Mesendoderm (in vitro differentiated cells): Measurements from ENCODE around the gene SLC35F3.
A peak's percentile ranks its signal among the peaks of the same experiment; 100 is the strongest.

ENCODE experiments used
- DNase-seq: peaks from one replicate; pipeline ENCODE4 v3.0.0; 2013
- H2AK5ac ChIP-seq: 2 replicates; pipeline ENCODE4 v1.6.1; 2013; ENCODE audit warnings: low read length, inconsistent platforms
- H2BK120ac ChIP-seq: 2 replicates; pipeline ENCODE4 v1.6.1; 2013; ENCODE audit warnings: low read depth, mild to moderate bottlenecking, low read length, moderate library complexity, mixed read lengths
- H2BK15ac ChIP-seq: replicated peaks from 2 replicates; pipeline ENCODE4 v1.6.1; 2013; ENCODE audit warnings: low read depth, mild to moderate bottlenecking, moderate library complexity
- H2BK5ac ChIP-seq: 2 replicates; pipeline ENCODE4 v1.6.1; 2013; ENCODE audit warnings: low read length, inconsistent platforms
- H3K18ac ChIP-seq: 2 replicates; pipeline ENCODE4 v1.6.1; 2013; ENCODE audit warnings: mild to moderate bottlenecking, low read length, mixed read lengths
- H3K23ac ChIP-seq: one replicate; pipeline ENCODE4 v1.6.1; 2013; ENCODE audit warnings: low read length
- H3K27ac ChIP-seq: 2 replicates; pipeline ENCODE4 v1.5.1; 2013; ENCODE audit warnings: low read depth, mild to moderate bottlenecking, inconsistent platforms, low read length, moderate library complexity
- H3K27me3 ChIP-seq: 2 replicates; pipeline ENCODE4 v1.6.1; 2013; ENCODE audit warnings: low read length, control low read depth, mild to moderate bottlenecking, inconsistent platforms; ENCODE audit not compliant: insufficient read depth, poor library complexity
- H3K36me3 ChIP-seq: 2 replicates; pipeline ENCODE4 v1.6.1; 2013; ENCODE audit warnings: low read length, inconsistent platforms; ENCODE audit not compliant: control insufficient read depth, insufficient read depth
- H3K4ac ChIP-seq: one replicate; pipeline ENCODE4 v1.6.1; 2013; ENCODE audit warnings: low read depth, mild to moderate bottlenecking, low read length, moderate library complexity
- H3K4me1 ChIP-seq: 2 replicates; pipeline ENCODE4 v1.6.1; 2013; ENCODE audit warnings: low read depth, low read length, inconsistent platforms; ENCODE audit not compliant: control insufficient read depth
- H3K4me2 ChIP-seq: 2 replicates; pipeline ENCODE4 v1.6.1; 2013; ENCODE audit warnings: low read length
- H3K4me3 ChIP-seq: 2 replicates; pipeline ENCODE4 v1.5.1; 2013; ENCODE audit warnings: mild to moderate bottlenecking, low read length
- H3K56ac ChIP-seq: one replicate; pipeline ENCODE4 v1.6.1; 2013; ENCODE audit warnings: low read length
- H3K79me1 ChIP-seq: 2 replicates; pipeline ENCODE4 v1.6.1; 2013; ENCODE audit warnings: low read length, inconsistent platforms
- H3K79me2 ChIP-seq: 2 replicates; pipeline ENCODE4 v1.6.1; 2013; ENCODE audit warnings: mild to moderate bottlenecking, low read length; ENCODE audit not compliant: control insufficient read depth, insufficient read depth
- H3K9ac ChIP-seq: 2 replicates; pipeline ENCODE4 v1.6.1; 2013; ENCODE audit warnings: low read length, inconsistent platforms
- H4K5ac ChIP-seq: one replicate; pipeline ENCODE4 v1.6.1; 2013; ENCODE audit warnings: low read length
- H4K8ac ChIP-seq: one replicate; pipeline ENCODE4 v1.6.1; 2013; ENCODE audit warnings: low read depth, mild to moderate bottlenecking, control low read depth, low read length, moderate library complexity
- WGBS: extraction: QIAGEN DNeasy Blood & Tissue Kit; methylation state at CpG from one replicate; pipeline ENCODE4 v1.1.7; 2013; ENCODE audit warnings: low lambda C conversion rate, missing lambda C conversion rate; ENCODE audit not compliant: insufficient coverage; ENCODE audit errors: extremely low coverage; 5-methylcytosine and 5-hydroxymethylcytosine counted together

Gene SLC35F3

GRCh38 chr1:234069760-234070159 is 165.3 kb downstream of the SLC35F3 start:
- Histone ChIP-seq H3K4me3 (no peak overlapping the region), H2BK5ac (no peak overlapping the region), H2BK15ac (no peak overlapping the region), H3K79me2 (no peaks in the 10 kb centered on the region), H2AK5ac (no peak overlapping the region), H3K36me3 (no peaks in the 10 kb centered on the region), H3K79me1 (no peaks in the 10 kb centered on the region), H3K27ac (no peak overlapping the region), H3K4me2 (no peak overlapping the region), H2BK120ac (no peak overlapping the region), H3K56ac (no peak overlapping the region), H3K27me3 (no peaks in the 10 kb centered on the region), H3K9ac (no peak overlapping the region), H3K18ac (no peak overlapping the region), H4K5ac (no peak overlapping the region), H3K23ac (no peak overlapping the region), H3K4me1 (peaks cover 7% of the 10 kb centered on the region), H3K4ac (no peak overlapping the region), H4K8ac (no peak overlapping the region)
- WGBS: no CpG with 5 or more reads among the region's 3 CpGs
- DNase-seq: peak; percentile 54

- H3K79me2 ChIP-seq: no peaks in the 10 kb centered on the region
- H3K36me3 ChIP-seq: no peaks in the 10 kb centered on the region
- WGBS: no CpG with 5 or more reads among the region's 3 CpGs
These were observed 168.3 kb downstream of the SLC35F3 start for GRCh38 chr1:234072793-234073192.

GRCh38 chr1:234078143-234078542 is 173.7 kb downstream of the SLC35F3 start:
- no peak overlapping the region for H2BK120ac ChIP-seq
- H3K4me2 ChIP-seq: no peak overlapping the region
- no peak overlapping the region for H2AK5ac ChIP-seq
- no peak overlapping the region for H3K9ac ChIP-seq
- H4K5ac ChIP-seq: no peak overlapping the region
- H2BK5ac ChIP-seq: no peak overlapping the region
- H3K23ac ChIP-seq: no peak overlapping the region
- H3K36me3 ChIP-seq: no peaks in the 10 kb centered on the region
- no peaks in the 10 kb centered on the region for H3K27me3 ChIP-seq
- no peaks in the 10 kb centered on the region for H3K79me2 ChIP-seq
- no peaks in the 10 kb centered on the region for H3K79me1 ChIP-seq
- DNase-seq: no peak
- no peak overlapping the region for H2BK15ac ChIP-seq
- peaks cover 7% of the 10 kb centered on the region for H3K4me1 ChIP-seq
- H4K8ac ChIP-seq: no peak overlapping the region
- WGBS: no CpG with 5 or more reads among the region's 1 CpG
- H3K4ac ChIP-seq: no peak overlapping the region
- H3K4me3 ChIP-seq: no peak overlapping the region
- no peak overlapping the region for H3K56ac ChIP-seq
- H3K27ac ChIP-seq: no peak overlapping the region
- peak overlapping the region; percentile 39 for H3K18ac ChIP-seq

More at GRCh38 chr1:234072793-234073192, 168.3 kb downstream of the SLC35F3 start:
- DNase-seq: no peak
- no peaks in the 10 kb centered on the region for H3K27me3 ChIP-seq
- H2BK15ac ChIP-seq: no peak overlapping the region
- H3K23ac ChIP-seq: no peak overlapping the region
- H2BK5ac ChIP-seq: no peak overlapping the region
- no peak overlapping the region for H2AK5ac ChIP-seq
- H4K8ac ChIP-seq: no peak overlapping the region
- H3K4me2 ChIP-seq: no peak overlapping the region
- peaks cover 7% of the 10 kb centered on the region for H3K4me1 ChIP-seq
- H2BK120ac ChIP-seq: no peak overlapping the region
- H3K27ac ChIP-seq: no peak overlapping the region
- no peak overlapping the region for H3K56ac ChIP-seq
- no peak overlapping the region for H3K18ac ChIP-seq
- no peak overlapping the region for H4K5ac ChIP-seq
- H3K4me3 ChIP-seq: no peak overlapping the region
- no peaks in the 10 kb centered on the region for H3K79me1 ChIP-seq
- H3K9ac ChIP-seq: no peak overlapping the region
- H3K4ac ChIP-seq: no peak overlapping the region

- no CpG with 5 or more reads among the region's 3 CpGs for WGBS
- peak; percentile 16 for DNase-seq
These were observed 175.4 kb downstream of the SLC35F3 start for GRCh38 chr1:234079896-234080295.

GRCh38 chr1:234083460-234083859 is 179.0 kb downstream of the SLC35F3 start:
- Histone ChIP-seq H4K8ac (no peak overlapping the region), H3K27me3 (no peaks in the 10 kb centered on the region), H3K4ac (no peak overlapping the region), H3K4me1 (no peaks in the 10 kb centered on the region), H3K4me3 (no peak overlapping the region), H3K23ac (no peak overlapping the region), H2BK5ac (no peak overlapping the region), H3K27ac (no peak overlapping the region), H3K18ac (no peak overlapping the region), H3K4me2 (no peak overlapping the region), H3K79me1 (no peaks in the 10 kb centered on the region), H2AK5ac (no peak overlapping the region), H2BK120ac (no peak overlapping the region), H3K9ac (no peak overlapping the region), H4K5ac (no peak overlapping the region), H2BK15ac (no peak overlapping the region), H3K36me3 (no peaks in the 10 kb centered on the region), H3K56ac (no peak overlapping the region), H3K79me2 (no peaks in the 10 kb centered on the region)
- no peak for DNase-seq
- no CpG with 5 or more reads among the region's 2 CpGs for WGBS

More at GRCh38 chr1:234079896-234080295, 175.4 kb downstream of the SLC35F3 start:
- Histone ChIP-seq H3K18ac (no peak overlapping the region), H3K4me1 (no peaks in the 10 kb centered on the region), H3K27ac (no peak overlapping the region), H3K79me1 (no peaks in the 10 kb centered on the region), H2BK5ac (no peak overlapping the region), H4K8ac (no peak overlapping the region), H3K27me3 (no peaks in the 10 kb centered on the region), H3K4ac (no peak overlapping the region), H2BK120ac (no peak overlapping the region), H3K9ac (no peak overlapping the region), H2AK5ac (no peak overlapping the region), H3K56ac (no peak overlapping the region), H3K36me3 (no peaks in the 10 kb centered on the region), H3K4me3 (no peak overlapping the region), H3K23ac (no peak overlapping the region), H3K4me2 (no peak overlapping the region), H3K79me2 (no peaks in the 10 kb centered on the region), H2BK15ac (no peak overlapping the region), H4K5ac (no peak overlapping the region)

- peak; percentile 54 for DNase-seq
- H3K18ac ChIP-seq: no peak overlapping the region
- no CpG with 5 or more reads among the region's 3 CpGs for WGBS
- no peak overlapping the region for H3K4me2 ChIP-seq
- no peak overlapping the region for H3K4me3 ChIP-seq
- no peak overlapping the region for H3K56ac ChIP-seq
- H3K79me1 ChIP-seq: no peaks in the 10 kb centered on the region
- peaks cover 6% of the 10 kb centered on the region for H3K4me1 ChIP-seq
- no peaks in the 10 kb centered on the region for H3K27me3 ChIP-seq
- no peak overlapping the region for H4K8ac ChIP-seq
- no peak overlapping the region for H3K27ac ChIP-seq
- no peaks in the 10 kb centered on the region for H3K36me3 ChIP-seq
- H2BK120ac ChIP-seq: no peak overlapping the region
- no peak overlapping the region for H3K4ac ChIP-seq
- H3K23ac ChIP-seq: no peak overlapping the region
- no peak overlapping the region for H2AK5ac ChIP-seq
- no peaks in the 10 kb centered on the region for H3K79me2 ChIP-seq
- no peak overlapping the region for H3K9ac ChIP-seq
- H2BK5ac ChIP-seq: no peak overlapping the region
- H4K5ac ChIP-seq: no peak overlapping the region
- no peak overlapping the region for H2BK15ac ChIP-seq
These were observed 184.9 kb downstream of the SLC35F3 start for GRCh38 chr1:234089396-234089795.
